HepG2 (cell line): ENCODE data around the gene PTPN18. TPM values are rescaled to one million over a fixed set of nuclear protein-coding genes. Genes with fewer than 3 reads are reported as not detected.

Experiments
- HDAC1 ChIP-seq: sonication (generic); formaldehyde crosslinking; IDR thresholded peaks from 2 replicates; pipeline ENCODE4 v1.5.1; 2020; ENCODE audit warnings: mild to moderate bottlenecking, missing genetic modification reagents
- HOXA3 ChIP-seq: sonication (generic); formaldehyde crosslinking; IDR thresholded peaks from 2 replicates; pipeline ENCODE4 v1.5.0; 2020; ENCODE audit warnings: missing genetic modification reagents
- PAX8 ChIP-seq: sonication (generic); formaldehyde crosslinking; IDR thresholded peaks from 2 replicates; pipeline ENCODE4 v1.8.0; 2022; ENCODE audit warnings: mild to moderate bottlenecking, missing genetic modification reagents, borderline replicate concordance
- PLSCR1 ChIP-seq: sonication (generic); formaldehyde crosslinking; IDR thresholded peaks from 2 replicates; pipeline ENCODE4 v1.5.0; 2020; ENCODE audit warnings: missing genetic modification reagents, mild to moderate bottlenecking, borderline replicate concordance
- RAD21 ChIP-seq: fragments of 450-650 bp; formaldehyde crosslinking; IDR thresholded peaks from 2 replicates; pipeline ENCODE4 v1.5.0; 2020; ENCODE audit warnings: mild to moderate bottlenecking
- TBP ChIP-seq: sonication (generic); formaldehyde crosslinking; IDR thresholded peaks from 2 replicates; pipeline ENCODE4 v1.5.0; 2020; ENCODE audit warnings: missing genetic modification reagents
- TBX3 ChIP-seq: fragments of 450-650 bp; IDR thresholded peaks from 2 replicates; pipeline ENCODE4 v1.6.1; 2017; ENCODE audit warnings: antibody characterized with exemption, mild to moderate bottlenecking, inconsistent platforms, borderline replicate concordance
- YEATS4 ChIP-seq: sonication (generic); formaldehyde crosslinking; IDR thresholded peaks from 2 replicates; pipeline ENCODE4 v1.4.0; 2020; ENCODE audit warnings: missing genetic modification reagents, borderline replicate concordance
- ZBTB43 ChIP-seq: sonication (generic); formaldehyde crosslinking; conservative IDR thresholded peaks from 2 replicates; pipeline ENCODE4 v1.4.0; 2020; ENCODE audit warnings: missing genetic modification reagents
- ZFP36L1 ChIP-seq: sonication (generic); formaldehyde crosslinking; IDR thresholded peaks from 2 replicates; pipeline ENCODE4 v1.8.0; 2022; ENCODE audit warnings: mild to moderate bottlenecking, missing genetic modification reagents, moderate library complexity
- ZNF180 ChIP-seq: sonication (generic); formaldehyde crosslinking; IDR thresholded peaks from 2 replicates; pipeline ENCODE4 v1.4.0; 2020; ENCODE audit warnings: low read depth, missing genetic modification reagents, borderline replicate concordance
- ZNF367 ChIP-seq: sonication (generic); formaldehyde crosslinking; IDR thresholded peaks from 2 replicates; pipeline ENCODE4 v1.4.0; 2020; ENCODE audit warnings: missing genetic modification reagents, borderline replicate concordance
- ZNF552 ChIP-seq: sonication (generic); formaldehyde crosslinking; IDR thresholded peaks from 2 replicates; pipeline ENCODE4 v1.9.0; 2022; ENCODE audit warnings: missing genetic modification reagents, mild to moderate bottlenecking, borderline replicate concordance
- ZNF703 ChIP-seq: sonication (generic); formaldehyde crosslinking; IDR thresholded peaks from 2 replicates; pipeline ENCODE4 v1.5.1; 2020; ENCODE audit warnings: missing genetic modification reagents, mild to moderate bottlenecking, moderate library complexity, borderline replicate concordance
- ZNF891 ChIP-seq: sonication (generic); formaldehyde crosslinking; IDR thresholded peaks from 2 replicates; pipeline ENCODE4 v1.5.0; 2020; ENCODE audit warnings: mild to moderate bottlenecking, missing genetic modification reagents
- polyA plus RNA-seq, 8 experiments: library from polyadenylated mRNA; depleted of rRNA in 3 of 8; stranded (reverse) in 7 of 8; unstranded in 1 of 8; fragments of >200 nt; fragmentation: Illumina TruSeq in 4 of 8; extraction: Trizol in 4 of 8; gene quantifications; 2 replicates each; pipeline versions ENCODE4 v1.2.1 to v1.2.3, GENCODE V29; 2011 to 2016; ENCODE audit warnings: low read depth in 4 of 8, missing spikeins in 1 of 8, mixed read lengths in 1 of 8; ENCODE audit not compliant: insufficient read depth in 1 of 8
- total RNA-seq, 5 experiments: library from RNA; depleted of rRNA; stranded (reverse); fragments of >200 nt; fragmentation: Illumina TruSeq; extraction: Trizol; gene quantifications; 2 replicates each; pipeline ENCODE4 v1.2.3, GENCODE V29; 2016; ENCODE audit warnings: low read depth in 1 of 5
- TF ChIP-seq, protein P1 (sequence below): sonication (generic); formaldehyde crosslinking; IDR thresholded peaks from 2 replicates; pipeline ENCODE4 v1.4.0; 2020; ENCODE audit warnings: missing genetic modification reagents
- TF ChIP-seq, protein P2 (sequence below): sonication (generic); formaldehyde crosslinking; IDR thresholded peaks from 2 replicates; pipeline ENCODE4 v1.9.0; 2022; ENCODE audit warnings: low read depth, missing genetic modification reagents
- TF ChIP-seq, protein P3 (sequence below): sonication (generic); formaldehyde crosslinking; IDR thresholded peaks from 2 replicates; pipeline ENCODE4 v1.5.0; 2020; ENCODE audit warnings: mild to moderate bottlenecking, missing genetic modification reagents
- TF ChIP-seq, protein P4 (sequence below): sonication (generic); formaldehyde crosslinking; IDR thresholded peaks from 2 replicates; pipeline ENCODE4 v1.8.0; 2023; ENCODE audit warnings: mild to moderate bottlenecking, missing genetic modification reagents

Gene PTPN18
- total and polyA plus RNA-seq, 2 of the 13 experiments (the other 11 are each of a cell fraction or from before 2014, with no cell fraction given): 14.8 to 39.6 TPM

DNA sequence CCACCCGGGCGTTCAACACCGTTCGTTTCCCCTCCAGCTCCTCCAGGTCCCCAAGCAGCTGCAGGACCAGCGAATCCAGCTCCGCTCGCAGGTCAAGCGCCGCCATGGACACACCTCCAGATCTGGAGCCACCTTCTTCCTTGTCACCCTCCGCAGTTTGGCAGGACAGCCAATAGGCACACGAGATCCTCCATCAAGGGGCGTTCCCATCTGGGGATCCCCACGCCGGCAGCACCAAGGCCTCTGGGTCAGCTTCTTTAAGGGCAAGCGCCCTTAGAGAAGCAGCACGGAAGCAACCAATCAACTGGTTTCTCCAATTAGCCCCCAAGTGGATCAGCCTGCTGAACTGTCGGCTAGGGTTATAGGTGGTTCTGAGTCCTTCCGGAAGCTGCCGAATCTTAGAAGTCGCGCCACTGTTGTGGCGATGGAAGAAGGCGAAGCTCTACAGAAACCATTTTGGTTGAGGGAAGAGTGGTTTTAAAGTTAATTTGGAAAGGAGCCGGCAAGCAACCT, 13.8 kb upstream of the PTPN18 start (continued):
- TF ChIP-seq ZNF703 (CRISPR knock-in tag) (no peak), ZNF891 (CRISPR knock-in tag) (no peak), HDAC1 (peak; percentile 55), ZNF552 (CRISPR knock-in tag) (no peak), ZBTB43 (0 out of 2 replicates have a peak, but pooled peaks have one; percentile 22), RAD21 (0 out of 2 replicates have a peak, but pooled peaks have one; percentile 10), ZNF180 (CRISPR knock-in tag) (no peak), HOXA3 (CRISPR knock-in tag) (0 out of 2 replicates have a peak, but pooled peaks have one; percentile 87), YEATS4 (CRISPR knock-in tag) (peak; percentile 65; the same call in 1 of the 2 replicates), PLSCR1 (CRISPR knock-in tag) (no peak), ZNF367 (no peak), PAX8 (no peak), TBP (no peak), TBX3 (peak; percentile 28; the same call in 1 of the 2 replicates), ZFP36L1 (no peak)
- TF ChIP-seq, protein P1, sequence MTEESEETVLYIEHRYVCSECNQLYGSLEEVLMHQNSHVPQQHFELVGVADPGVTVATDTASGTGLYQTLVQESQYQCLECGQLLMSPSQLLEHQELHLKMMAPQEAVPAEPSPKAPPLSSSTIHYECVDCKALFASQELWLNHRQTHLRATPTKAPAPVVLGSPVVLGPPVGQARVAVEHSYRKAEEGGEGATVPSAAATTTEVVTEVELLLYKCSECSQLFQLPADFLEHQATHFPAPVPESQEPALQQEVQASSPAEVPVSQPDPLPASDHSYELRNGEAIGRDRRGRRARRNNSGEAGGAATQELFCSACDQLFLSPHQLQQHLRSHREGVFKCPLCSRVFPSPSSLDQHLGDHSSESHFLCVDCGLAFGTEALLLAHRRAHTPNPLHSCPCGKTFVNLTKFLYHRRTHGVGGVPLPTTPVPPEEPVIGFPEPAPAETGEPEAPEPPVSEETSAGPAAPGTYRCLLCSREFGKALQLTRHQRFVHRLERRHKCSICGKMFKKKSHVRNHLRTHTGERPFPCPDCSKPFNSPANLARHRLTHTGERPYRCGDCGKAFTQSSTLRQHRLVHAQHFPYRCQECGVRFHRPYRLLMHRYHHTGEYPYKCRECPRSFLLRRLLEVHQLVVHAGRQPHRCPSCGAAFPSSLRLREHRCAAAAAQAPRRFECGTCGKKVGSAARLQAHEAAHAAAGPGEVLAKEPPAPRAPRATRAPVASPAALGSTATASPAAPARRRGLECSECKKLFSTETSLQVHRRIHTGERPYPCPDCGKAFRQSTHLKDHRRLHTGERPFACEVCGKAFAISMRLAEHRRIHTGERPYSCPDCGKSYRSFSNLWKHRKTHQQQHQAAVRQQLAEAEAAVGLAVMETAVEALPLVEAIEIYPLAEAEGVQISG (CRISPR knock-in tag): no peak
- TF ChIP-seq, protein P2, sequence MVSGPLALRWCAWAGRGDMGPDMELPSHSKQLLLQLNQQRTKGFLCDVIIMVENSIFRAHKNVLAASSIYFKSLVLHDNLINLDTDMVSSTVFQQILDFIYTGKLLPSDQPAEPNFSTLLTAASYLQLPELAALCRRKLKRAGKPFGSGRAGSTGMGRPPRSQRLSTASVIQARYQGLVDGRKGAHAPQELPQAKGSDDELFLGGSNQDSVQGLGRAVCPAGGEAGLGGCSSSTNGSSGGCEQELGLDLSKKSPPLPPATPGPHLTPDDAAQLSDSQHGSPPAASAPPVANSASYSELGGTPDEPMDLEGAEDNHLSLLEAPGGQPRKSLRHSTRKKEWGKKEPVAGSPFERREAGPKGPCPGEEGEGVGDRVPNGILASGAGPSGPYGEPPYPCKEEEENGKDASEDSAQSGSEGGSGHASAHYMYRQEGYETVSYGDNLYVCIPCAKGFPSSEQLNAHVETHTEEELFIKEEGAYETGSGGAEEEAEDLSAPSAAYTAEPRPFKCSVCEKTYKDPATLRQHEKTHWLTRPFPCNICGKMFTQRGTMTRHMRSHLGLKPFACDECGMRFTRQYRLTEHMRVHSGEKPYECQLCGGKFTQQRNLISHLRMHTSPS (CRISPR knock-in tag): no peak
- TF ChIP-seq, protein P3, sequence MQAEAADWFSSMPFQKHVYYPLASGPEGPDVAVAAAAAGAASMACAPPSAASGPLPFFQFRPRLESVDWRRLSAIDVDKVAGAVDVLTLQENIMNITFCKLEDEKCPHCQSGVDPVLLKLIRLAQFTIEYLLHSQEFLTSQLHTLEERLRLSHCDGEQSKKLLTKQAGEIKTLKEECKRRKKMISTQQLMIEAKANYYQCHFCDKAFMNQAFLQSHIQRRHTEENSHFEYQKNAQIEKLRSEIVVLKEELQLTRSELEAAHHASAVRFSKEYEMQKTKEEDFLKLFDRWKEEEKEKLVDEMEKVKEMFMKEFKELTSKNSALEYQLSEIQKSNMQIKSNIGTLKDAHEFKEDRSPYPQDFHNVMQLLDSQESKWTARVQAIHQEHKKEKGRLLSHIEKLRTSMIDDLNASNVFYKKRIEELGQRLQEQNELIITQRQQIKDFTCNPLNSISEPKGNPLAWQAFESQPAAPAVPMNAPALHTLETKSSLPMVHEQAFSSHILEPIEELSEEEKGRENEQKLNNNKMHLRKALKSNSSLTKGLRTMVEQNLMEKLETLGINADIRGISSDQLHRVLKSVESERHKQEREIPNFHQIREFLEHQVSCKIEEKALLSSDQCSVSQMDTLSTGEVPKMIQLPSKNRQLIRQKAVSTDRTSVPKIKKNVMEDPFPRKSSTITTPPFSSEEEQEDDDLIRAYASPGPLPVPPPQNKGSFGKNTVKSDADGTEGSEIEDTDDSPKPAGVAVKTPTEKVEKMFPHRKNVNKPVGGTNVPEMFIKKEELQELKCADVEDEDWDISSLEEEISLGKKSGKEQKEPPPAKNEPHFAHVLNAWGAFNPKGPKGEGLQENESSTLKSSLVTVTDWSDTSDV (CRISPR knock-in tag): no peak
- TF ChIP-seq, protein P4, sequence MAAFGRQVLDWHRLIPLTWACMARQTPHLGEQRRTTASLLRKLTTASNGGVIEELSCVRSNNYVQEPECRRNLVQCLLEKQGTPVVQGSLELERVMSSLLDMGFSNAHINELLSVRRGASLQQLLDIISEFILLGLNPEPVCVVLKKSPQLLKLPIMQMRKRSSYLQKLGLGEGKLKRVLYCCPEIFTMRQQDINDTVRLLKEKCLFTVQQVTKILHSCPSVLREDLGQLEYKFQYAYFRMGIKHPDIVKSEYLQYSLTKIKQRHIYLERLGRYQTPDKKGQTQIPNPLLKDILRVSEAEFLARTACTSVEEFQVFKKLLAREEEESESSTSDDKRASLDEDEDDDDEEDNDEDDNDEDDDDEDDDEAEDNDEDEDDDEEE (CRISPR knock-in tag): peak; percentile 68; the same call in 1 of the 2 replicates
